Left lung (tissue), 10 donors: Measurements from ENCODE around the gene ANG. TPM values are rescaled to one million over a fixed set of nuclear protein-coding genes. Genes with fewer than 3 reads are reported as not detected.
A peak's percentile ranks its signal among the peaks of the same experiment; 100 is the strongest.

Experiments
- ATAC-seq: fragments of 200-7000 bp; cut with Tn5 transposase; one replicate; pipeline ENCODE4 v1.9.1; 2020; ENCODE audit warnings: moderate library complexity
- DNase-seq, 4 donors: peaks; one replicate each; pipeline ENCODE4 v3.0.0-alpha.2; 2013 to 2020
- H3K27ac ChIP-seq, 2 donors: fragments of 200-600 bp; sonication (generic) in 1 of 2; one replicate each; pipeline versions ENCODE4 v1.5.0 to v1.8.0; 2020 to 2021
- H3K27me3 ChIP-seq, 2 donors: fragments of 200-600 bp; sonication (generic) in 1 of 2; one replicate each; pipeline versions ENCODE4 v1.5.0 to v1.8.0; 2020 to 2021
- H3K36me3 ChIP-seq, 2 donors: fragments of 200-600 bp; sonication (generic) in 1 of 2; one replicate each; pipeline versions ENCODE4 v1.5.0 to v1.8.0; 2020 to 2021
- H3K4me1 ChIP-seq, 2 donors: fragments of 200-600 bp; one replicate each; pipeline ENCODE4 v1.8.0; 2021
- H3K4me3 ChIP-seq, 2 donors: fragments of 200-600 bp; sonication (generic) in 1 of 2; one replicate each; pipeline versions ENCODE4 v1.5.0 to v1.8.0; 2020 to 2021; ENCODE audit warnings: mild to moderate bottlenecking in 1 of 2
- H3K9me3 ChIP-seq, 2 donors: fragments of 200-600 bp; sonication (generic) in 1 of 2; one replicate each; pipeline versions ENCODE4 v1.5.0 to v1.8.0; 2020 to 2021
- intact Hi-C, 2 donors: fragments of 100-400 bp; cut with DNase I; formaldehyde crosslinking; loops; one replicate each; pipeline versions ENCODE4 v1.11.2 to v1.14.2; 2022
- polyA plus RNA-seq, 6 donors: library from polyadenylated mRNA; unstranded; fragments of 120-200 nt; gene quantifications; one replicate each; pipeline ENCODE4 v1.2.1, GENCODE V29; 2013; ENCODE audit not compliant: insufficient read length in 6 of 6
- total RNA-seq, 2 donors: library from RNA; stranded (reverse); fragmentation: NEBNext Ultra II Directional; extraction: Animal tissue kit (Norgen Biotek cat#: 25700); gene quantifications; one replicate each; pipeline ENCODE4 v1.2.1, GENCODE V29; 2021
- TF ChIP-seq, protein P1 (sequence below), 2 donors: fragments of 200-600 bp; sonication (generic) in 1 of 2; IDR thresholded peaks; one replicate each; pipeline versions ENCODE4 v1.5.0 to v1.8.0; 2021; ENCODE audit warnings: antibody characterized with exemption in 2 of 2
- donor health status: DM: no; HTN: yes; CAD: no.
- donor health status: DM: no; HTN: no; CAD: no.

The ANG gene
- total and polyA plus RNA-seq, 8 donors, result 6.6 to 11.0 (median 9.1) TPM

GRCh38 chr14:20675669-20676068, 12.9 kb upstream of the ANG start:
- intact Hi-C loops, result no loop called here
- no peak overlapping the region for H3K4me3 ChIP-seq
- no peak for ATAC-seq
- no peaks in the 10 kb centered on the region for H3K36me3 ChIP-seq
- no peak overlapping the region for H3K27ac ChIP-seq
- TF ChIP-seq, protein P1, sequence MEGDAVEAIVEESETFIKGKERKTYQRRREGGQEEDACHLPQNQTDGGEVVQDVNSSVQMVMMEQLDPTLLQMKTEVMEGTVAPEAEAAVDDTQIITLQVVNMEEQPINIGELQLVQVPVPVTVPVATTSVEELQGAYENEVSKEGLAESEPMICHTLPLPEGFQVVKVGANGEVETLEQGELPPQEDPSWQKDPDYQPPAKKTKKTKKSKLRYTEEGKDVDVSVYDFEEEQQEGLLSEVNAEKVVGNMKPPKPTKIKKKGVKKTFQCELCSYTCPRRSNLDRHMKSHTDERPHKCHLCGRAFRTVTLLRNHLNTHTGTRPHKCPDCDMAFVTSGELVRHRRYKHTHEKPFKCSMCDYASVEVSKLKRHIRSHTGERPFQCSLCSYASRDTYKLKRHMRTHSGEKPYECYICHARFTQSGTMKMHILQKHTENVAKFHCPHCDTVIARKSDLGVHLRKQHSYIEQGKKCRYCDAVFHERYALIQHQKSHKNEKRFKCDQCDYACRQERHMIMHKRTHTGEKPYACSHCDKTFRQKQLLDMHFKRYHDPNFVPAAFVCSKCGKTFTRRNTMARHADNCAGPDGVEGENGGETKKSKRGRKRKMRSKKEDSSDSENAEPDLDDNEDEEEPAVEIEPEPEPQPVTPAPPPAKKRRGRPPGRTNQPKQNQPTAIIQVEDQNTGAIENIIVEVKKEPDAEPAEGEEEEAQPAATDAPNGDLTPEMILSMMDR (IDR thresholded peaks at IDR 0.05), result no peak
- peaks cover 5 to 10% of the 10 kb centered on the region in 2 donors for H3K4me1 ChIP-seq
- no peaks in the 10 kb centered on the region for H3K9me3 ChIP-seq
- H3K27me3 ChIP-seq, result peaks cover 0 to 26% of the 10 kb centered on the region in 2 donors
- DNase-seq, result no peak

DNA sequence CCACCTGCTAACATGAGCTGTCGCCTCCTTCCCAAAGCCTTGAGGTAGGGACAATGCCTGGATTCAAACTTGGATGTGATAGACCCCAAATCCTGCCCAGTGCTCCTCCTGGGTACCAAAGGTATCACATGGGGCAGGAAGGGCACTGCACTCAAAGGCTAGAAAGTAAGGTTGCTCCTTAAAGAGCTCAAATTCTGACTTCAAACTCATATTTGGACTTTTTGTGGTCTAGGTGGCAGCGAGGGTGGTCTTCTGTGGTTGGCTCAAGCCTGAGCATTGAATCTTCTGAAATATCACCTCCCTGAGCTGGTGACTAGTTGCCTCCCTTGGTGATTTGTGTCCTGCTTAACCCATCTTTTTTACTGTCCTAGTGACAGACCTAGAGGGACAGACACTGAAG, 12.5 kb upstream of the ANG start:
- ATAC-seq (no peak), DNase-seq (no peak)
- Histone ChIP-seq H3K36me3 (no peaks in the 10 kb centered on the region), H3K4me3 (no peak overlapping the region), H3K27ac (no peak overlapping the region), H3K9me3 (no peaks in the 10 kb centered on the region), H3K4me1 (peaks cover 9 to 14% of the 10 kb centered on the region in 2 donors), H3K27me3 (peaks cover 0 to 26% of the 10 kb centered on the region in 2 donors)
- intact Hi-C loops, result no loop called here
- TF ChIP-seq, protein P1 (IDR thresholded peaks at IDR 0.05), result no peak

DNA sequence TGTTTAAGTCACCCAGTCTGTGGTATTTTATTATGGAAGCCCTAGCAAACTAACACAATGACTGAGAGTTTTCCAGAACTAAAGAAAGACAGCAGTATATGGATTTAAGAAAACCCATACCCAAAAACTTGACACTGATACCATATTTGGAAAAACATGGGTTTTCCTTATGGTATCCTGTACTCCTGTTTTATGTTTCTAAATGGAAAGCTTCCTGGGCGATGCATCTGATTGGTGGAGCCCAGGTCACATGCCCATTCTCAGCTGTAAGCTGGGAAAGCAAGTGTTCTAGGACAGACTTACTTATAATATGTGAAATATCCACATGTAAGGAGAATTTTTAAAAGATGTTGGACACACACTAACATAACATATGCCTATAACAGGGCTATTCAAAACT, 8.7 kb upstream of the ANG start:
- intact Hi-C loops, result loop anchor here in 1 of 2 donors (5.0 kb wide), 1 partner anchor 68 kb away; no protein-coding TSS in a partner anchor
- no peak for ATAC-seq

DNA sequence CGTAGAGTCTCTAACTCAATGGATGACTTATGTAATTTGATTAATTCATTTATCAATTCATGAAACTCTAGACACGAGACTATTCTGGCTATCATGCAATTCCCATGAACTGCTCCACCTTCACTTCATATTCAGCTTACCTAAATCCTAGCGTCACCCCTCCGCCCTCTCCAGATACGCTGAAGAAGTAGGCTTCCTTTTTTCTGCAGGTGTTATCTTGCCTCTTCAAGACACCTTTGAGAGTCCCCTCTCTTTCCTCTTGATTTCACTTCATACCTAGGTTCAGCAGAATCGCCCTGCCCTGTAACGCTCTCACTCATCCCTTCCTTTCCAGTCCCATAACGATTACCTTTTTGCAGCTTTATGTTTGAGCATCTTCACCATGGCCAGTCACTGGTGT, 8.2 kb upstream of the ANG start:
- H3K4me3 ChIP-seq, result peak overlapping the region in 1 of 2 donors; percentile 77
- no peaks in the 10 kb centered on the region for H3K36me3 ChIP-seq
- ATAC-seq (no peak), DNase-seq (no peak)
- H3K27me3 ChIP-seq, result peaks cover 0 to under 1% of the 10 kb centered on the region in 2 donors
- intact Hi-C loops, result loop anchor here in 1 of 2 donors (5.0 kb wide), 1 partner anchor 68 kb away; no protein-coding TSS in a partner anchor
- peaks cover 10 to 44% of the 10 kb centered on the region in 2 donors for H3K4me1 ChIP-seq
- peak overlapping the region in 1 of 2 donors; percentile 99 for H3K27ac ChIP-seq
- no peaks in the 10 kb centered on the region for H3K9me3 ChIP-seq
- TF ChIP-seq, protein P1 (IDR thresholded peaks at IDR 0.05), result no peak

More for the DNA sequence above, 8.7 kb upstream of the ANG start:
- Histone ChIP-seq H3K4me3 (no peak overlapping the region), H3K27ac (no peak overlapping the region), H3K36me3 (no peaks in the 10 kb centered on the region), H3K9me3 (no peaks in the 10 kb centered on the region), H3K27me3 (peaks cover 0 to 5% of the 10 kb centered on the region in 2 donors), H3K4me1 (peaks cover 10 to 40% of the 10 kb centered on the region in 2 donors)
- peak in 1 of 4 donors; percentile 45 for DNase-seq
- TF ChIP-seq, protein P1 (IDR thresholded peaks at IDR 0.05), result no peak

DNA sequence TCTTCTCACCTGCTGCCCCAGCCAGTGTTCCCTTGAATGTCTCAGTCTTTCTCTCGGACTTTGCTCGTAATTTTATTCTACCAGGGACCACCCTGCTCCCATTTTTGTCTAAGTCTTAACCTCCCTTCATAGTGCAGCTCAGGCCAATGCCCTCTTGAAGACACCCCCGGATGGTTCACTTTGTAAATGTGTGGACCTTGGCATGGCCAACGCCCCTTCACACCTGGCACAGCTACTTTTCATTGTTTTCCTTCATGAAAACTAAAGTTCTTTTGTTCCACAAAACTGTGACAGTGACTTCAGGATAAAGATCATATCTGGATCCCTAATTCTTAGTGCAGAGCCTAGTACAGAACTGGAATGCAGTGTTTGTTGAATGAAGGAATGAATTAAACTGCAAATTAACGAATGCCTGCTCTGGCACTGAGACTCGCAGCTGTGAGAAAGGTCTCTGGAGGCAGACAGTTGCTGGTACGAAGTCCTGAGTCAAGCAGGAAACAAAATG, 7.7 kb upstream of the ANG start:
- Histone ChIP-seq H3K4me3 (peak overlapping the region; percentile 67 to 77), H3K27me3 (no peaks in the 10 kb centered on the region), H3K9me3 (no peaks in the 10 kb centered on the region), H3K27ac (peak overlapping the region; percentile 99 to 100), H3K36me3 (no peaks in the 10 kb centered on the region), H3K4me1 (peaks cover 10 to 49% of the 10 kb centered on the region in 2 donors)
- DNase-seq (no peak), ATAC-seq (peak; percentile 3)
- intact Hi-C loops, result loop anchor here in 1 of 2 donors (5.0 kb wide), 1 partner anchor 69 kb away; no protein-coding TSS in a partner anchor
- TF ChIP-seq, protein P1 (IDR thresholded peaks at IDR 0.05), result no peak
